Esophagus squamous epithelium (tissue), 5 donors: ENCODE measurements around the gene CCDC8. TPM values are rescaled to one million over a fixed set of nuclear protein-coding genes. Genes with fewer than 3 reads are reported as not detected.

ENCODE experiments used
- DNase-seq: peaks from one replicate; lab custom pipeline; 2025; lab: John Stamatoyannopoulos, UW
- H3K27ac ChIP-seq, 4 donors: fragments of 200-600 bp; sonication (generic); one replicate each; pipeline ENCODE4 v1.5.1; 2016 to 2019; ENCODE audit warnings: mild to moderate bottlenecking in 1 of 4
- H3K27me3 ChIP-seq, 4 donors: fragments of 200-600 bp; sonication (generic); 1 replicate in 3 of 4; 2 replicates in 1 of 4; pipeline versions ENCODE4 v1.5.1 to v1.6.0; 2017 to 2021; ENCODE audit warnings: antibody characterized with exemption in 1 of 4
- H3K36me3 ChIP-seq, 3 donors: fragments of 200-600 bp; sonication (generic); one replicate each; pipeline ENCODE4 v1.5.1; 2016 to 2019
- H3K4me1 ChIP-seq, 3 donors: fragments of 200-600 bp; sonication (generic); one replicate each; pipeline ENCODE4 v1.5.1; 2017 to 2019
- H3K4me3 ChIP-seq, 4 donors: fragments of 200-600 bp; sonication (generic); 1 replicate in 3 of 4; 2 replicates in 1 of 4; pipeline ENCODE4 v1.5.1; 2016 to 2019; ENCODE audit warnings: mild to moderate bottlenecking in 2 of 4, moderate library complexity in 1 of 4
- H3K9me3 ChIP-seq, 3 donors: fragments of 200-600 bp; sonication (generic); one replicate each; pipeline ENCODE4 v1.5.1; 2016 to 2019
- POLR2A ChIP-seq, 4 donors: fragments of 450-650 bp; IDR thresholded peaks; one replicate each; pipeline ENCODE4 v1.6.1; 2017; ENCODE audit warnings: antibody characterized with exemption in 4 of 4, mild to moderate bottlenecking in 4 of 4, moderate library complexity in 3 of 4
- whole genome bisulfite sequencing, 2 donors: methylation state at CpG; one replicate each; pipeline ENCODE4 v1.1.5; 2018; 5-methylcytosine and 5-hydroxymethylcytosine counted together
- intact Hi-C: fragments of 100-400 bp; cut with DNase I; formaldehyde crosslinking; loops from one replicate; pipeline ENCODE4 v1.15.0; 2022
- total RNA-seq, 4 donors: library from RNA; depleted of rRNA; stranded (reverse); fragments of >200 nt; gene quantifications; one replicate each; pipeline ENCODE4 v1.1.0, GENCODE V29; 2016
- TF ChIP-seq, protein P1 (sequence below), 6 experiments: fragments of 450-650 bp in 4 of 6; fragments of 200-600 bp in 2 of 6; sonication (generic) in 2 of 6; IDR thresholded peaks; one replicate each; pipeline ENCODE4 v1.5.1; 2016 to 2019; ENCODE audit warnings: antibody characterized with exemption in 6 of 6, mild to moderate bottlenecking in 4 of 6, moderate library complexity in 4 of 6
- donor health status: DM: yes; HTN: yes; CAD: no.

CCDC8 gene
- total RNA-seq, 4 donors from 2014 or later, result 0.53 to 1.7 (median 0.62) TPM

DNA sequence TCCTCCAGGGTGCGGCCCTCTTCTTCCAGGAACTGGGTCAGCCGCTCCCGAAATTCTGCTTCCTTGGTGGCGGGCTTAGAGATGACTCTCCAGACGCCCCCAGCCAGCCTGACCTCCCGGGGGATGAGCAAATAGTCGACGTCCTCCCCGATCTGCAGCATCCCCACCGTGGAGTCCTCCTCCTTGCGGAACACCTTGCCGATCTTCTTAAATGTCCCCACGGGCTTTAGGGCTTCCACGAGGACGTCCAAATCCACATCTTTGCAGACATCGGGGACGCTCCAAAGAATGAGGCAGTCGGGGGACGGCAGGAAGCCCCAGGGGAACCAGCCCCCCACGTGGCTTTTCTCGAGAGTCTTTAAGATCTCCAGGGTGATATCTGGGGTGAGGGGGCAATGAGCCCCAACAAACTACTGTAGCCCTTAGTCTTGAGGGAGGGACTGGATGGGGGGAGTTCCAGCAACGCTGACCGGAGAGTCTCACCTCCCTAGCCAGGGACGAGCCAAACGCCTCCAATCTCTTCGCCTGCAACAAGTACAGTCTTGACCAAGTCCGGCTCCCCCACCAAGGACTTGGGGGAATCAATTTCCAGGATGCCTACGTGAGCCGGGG, 608 bp downstream of the CCDC8 start:
- peaks cover 12 to 61% (median 29%) of the 10 kb centered on the region in 3 donors for H3K4me1 ChIP-seq
- intact Hi-C loops, result no loop called here
- TF ChIP-seq POLR2A (IDR thresholded peaks at IDR 0.05), result no peak
- TF ChIP-seq, protein P1, sequence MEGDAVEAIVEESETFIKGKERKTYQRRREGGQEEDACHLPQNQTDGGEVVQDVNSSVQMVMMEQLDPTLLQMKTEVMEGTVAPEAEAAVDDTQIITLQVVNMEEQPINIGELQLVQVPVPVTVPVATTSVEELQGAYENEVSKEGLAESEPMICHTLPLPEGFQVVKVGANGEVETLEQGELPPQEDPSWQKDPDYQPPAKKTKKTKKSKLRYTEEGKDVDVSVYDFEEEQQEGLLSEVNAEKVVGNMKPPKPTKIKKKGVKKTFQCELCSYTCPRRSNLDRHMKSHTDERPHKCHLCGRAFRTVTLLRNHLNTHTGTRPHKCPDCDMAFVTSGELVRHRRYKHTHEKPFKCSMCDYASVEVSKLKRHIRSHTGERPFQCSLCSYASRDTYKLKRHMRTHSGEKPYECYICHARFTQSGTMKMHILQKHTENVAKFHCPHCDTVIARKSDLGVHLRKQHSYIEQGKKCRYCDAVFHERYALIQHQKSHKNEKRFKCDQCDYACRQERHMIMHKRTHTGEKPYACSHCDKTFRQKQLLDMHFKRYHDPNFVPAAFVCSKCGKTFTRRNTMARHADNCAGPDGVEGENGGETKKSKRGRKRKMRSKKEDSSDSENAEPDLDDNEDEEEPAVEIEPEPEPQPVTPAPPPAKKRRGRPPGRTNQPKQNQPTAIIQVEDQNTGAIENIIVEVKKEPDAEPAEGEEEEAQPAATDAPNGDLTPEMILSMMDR (IDR thresholded peaks at IDR 0.05), result no peak
- DNase-seq, result no peak
- H3K27me3 ChIP-seq, result peaks cover 6 to 98% (median 15%) of the 10 kb centered on the region in 4 donors
- H3K9me3 ChIP-seq, result no peaks in the 10 kb centered on the region
- H3K36me3 ChIP-seq, result no peaks in the 10 kb centered on the region
- H3K27ac ChIP-seq, result peak overlapping the region in 2 of 4 donors; percentile 14 to 50
- peak overlapping the region; percentile 3 to 57 (median 40) for H3K4me3 ChIP-seq
- 0 to 6% methylated on average over 3 of the region's 29 CpGs for WGBS, 2 donors

DNA sequence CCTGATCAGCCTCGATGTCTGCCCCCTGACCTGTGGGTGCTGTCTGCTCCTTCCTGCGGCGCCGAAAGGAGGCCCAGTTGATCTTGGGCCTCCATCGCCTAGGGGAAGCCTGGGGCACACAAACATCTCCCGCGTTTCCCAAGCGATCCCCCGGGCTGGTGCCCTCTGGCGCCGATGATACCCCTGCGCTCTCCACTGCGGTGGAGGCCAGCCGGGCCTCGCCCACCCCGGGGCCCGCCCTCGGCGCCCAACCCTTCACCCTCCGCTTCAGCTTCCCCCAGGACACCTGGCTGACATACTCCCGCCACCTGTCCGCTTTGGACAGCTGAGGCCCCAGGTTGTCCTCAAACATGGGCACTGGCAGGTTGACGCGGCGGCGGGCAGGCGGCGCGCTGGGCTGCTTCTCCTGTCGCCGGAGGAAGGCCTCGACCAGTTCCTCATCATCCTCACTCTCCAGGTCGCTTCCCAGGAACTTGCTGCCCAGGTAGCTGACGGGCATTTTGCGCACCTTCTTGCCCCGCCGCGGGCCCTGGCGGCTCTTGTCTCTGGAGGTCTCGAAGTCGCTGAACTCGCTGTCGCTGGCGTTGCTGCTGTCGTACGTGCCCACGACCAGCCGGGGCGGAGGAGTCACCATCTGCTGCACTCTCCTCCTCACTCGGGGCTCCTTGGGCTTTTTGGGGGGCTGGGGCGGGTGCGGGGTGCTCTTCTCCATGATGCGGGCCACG, 1.3 kb downstream of the CCDC8 start:
- Histone ChIP-seq H3K4me1 (peaks cover 12 to 64% (median 29%) of the 10 kb centered on the region in 3 donors), H3K36me3 (no peaks in the 10 kb centered on the region), H3K9me3 (no peaks in the 10 kb centered on the region), H3K27me3 (peaks cover 6 to 98% (median 15%) of the 10 kb centered on the region in 4 donors), H3K4me3 (peak overlapping the region; percentile 3 to 57 (median 40)), H3K27ac (no peak overlapping the region)
- 36 to 40% methylated on average over 13 to 32 of the region's 54 CpGs for WGBS, 2 donors
- intact Hi-C loops, result no loop called here
- no peak for TF ChIP-seq POLR2A (IDR thresholded peaks at IDR 0.05)
- TF ChIP-seq, protein P1 (IDR thresholded peaks at IDR 0.05), result no peak
- no peak for DNase-seq

DNA sequence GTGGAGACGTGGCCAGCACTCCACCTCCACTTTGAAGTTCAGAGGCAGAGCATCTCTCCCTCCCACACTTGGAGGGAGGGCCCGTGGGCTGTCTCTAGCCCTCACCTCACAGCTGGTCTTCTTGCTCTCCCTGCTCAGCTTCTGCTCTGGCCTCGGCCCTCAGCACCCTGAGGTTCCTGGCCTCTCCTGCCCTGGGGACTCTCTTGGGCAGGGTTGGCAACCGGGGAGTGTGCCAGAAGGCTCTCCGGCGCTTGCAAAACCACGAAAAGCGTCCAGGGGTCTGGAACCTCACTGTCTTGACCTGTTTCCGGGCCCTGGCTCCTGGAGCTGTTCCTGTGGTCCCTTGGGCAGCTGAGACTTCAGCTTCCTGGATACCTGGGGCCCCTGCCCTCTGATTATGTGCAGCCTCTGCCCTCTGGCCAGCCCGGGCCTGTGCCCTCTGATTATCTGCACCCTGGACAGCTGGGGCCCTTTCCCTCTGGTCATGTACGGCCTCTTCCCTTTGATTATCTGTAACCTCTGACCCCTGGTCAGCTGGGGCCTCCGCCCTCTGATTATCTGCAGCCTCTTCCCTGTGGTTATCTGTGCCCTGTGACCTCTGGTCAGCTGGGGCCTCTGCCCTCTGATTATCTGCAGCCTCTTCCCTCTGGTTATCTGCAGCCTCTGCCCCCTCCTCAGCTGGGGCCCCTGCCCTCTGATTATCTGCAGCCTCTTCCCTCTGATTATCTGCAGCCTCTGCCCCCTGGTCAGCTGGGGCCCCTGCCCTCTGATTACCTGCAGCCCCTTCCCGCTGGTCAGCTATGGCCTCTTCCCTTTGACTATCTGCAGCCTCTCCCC, 2.1 kb downstream of the CCDC8 start:
- Histone ChIP-seq H3K27ac (no peak overlapping the region), H3K9me3 (no peaks in the 10 kb centered on the region), H3K4me3 (peak overlapping the region in 3 of 4 donors; percentile 34 to 57 (median 46)), H3K27me3 (peaks cover 6 to 98% (median 15%) of the 10 kb centered on the region in 4 donors), H3K36me3 (no peaks in the 10 kb centered on the region), H3K4me1 (peaks cover 10 to 59% (median 26%) of the 10 kb centered on the region in 3 donors)
- WGBS, 2 donors, result 66 to 75% methylated on average over 6 to 10 of the region's 13 CpGs
- intact Hi-C loops, result no loop called here
- TF ChIP-seq, protein P1 (IDR thresholded peaks at IDR 0.05), result no peak
- TF ChIP-seq POLR2A (IDR thresholded peaks at IDR 0.05), result no peak
- no peak for DNase-seq

DNA sequence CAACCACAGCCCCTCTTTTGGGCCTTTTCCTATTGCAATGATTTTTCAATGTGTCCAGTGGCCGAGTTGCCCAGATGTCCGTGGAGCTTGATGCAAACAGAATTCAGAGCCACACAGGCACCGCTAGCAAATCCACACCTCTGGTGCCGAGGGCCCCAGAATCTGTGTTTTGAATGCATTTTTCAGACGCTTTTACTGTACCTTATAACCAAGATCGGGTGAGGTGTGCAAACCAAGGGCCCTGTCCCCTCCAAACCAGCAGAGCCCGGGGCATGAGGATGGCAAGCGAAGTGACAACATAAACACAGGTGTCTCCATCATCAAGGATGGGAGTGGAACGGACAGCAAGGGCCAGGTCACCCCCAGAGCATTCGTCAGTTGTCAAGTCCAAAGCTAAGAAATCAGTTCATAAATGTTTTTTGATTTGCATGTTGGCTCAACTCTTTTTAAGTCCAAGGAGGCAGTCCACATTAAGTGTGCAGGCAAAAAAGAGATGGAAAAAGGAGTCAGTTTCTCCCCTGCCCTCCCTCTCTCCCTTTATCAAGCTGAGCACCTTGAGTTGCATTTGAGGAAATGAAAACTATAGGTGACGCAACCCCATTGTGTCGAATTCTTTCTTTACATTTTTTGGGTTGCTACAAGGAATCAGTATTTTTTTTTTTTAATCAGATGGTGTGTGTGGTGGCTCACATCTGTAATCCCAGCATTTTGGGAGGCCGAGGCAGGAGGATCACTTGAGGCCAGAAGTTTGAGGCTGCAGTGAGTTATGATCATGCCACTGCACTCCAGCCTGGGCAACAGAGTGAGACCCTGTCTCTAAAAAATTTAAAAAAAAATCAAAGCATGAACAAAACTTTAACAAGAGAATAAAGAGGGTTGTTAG, 2.9 kb downstream of the CCDC8 start:
- intact Hi-C loops, result no loop called here
- Histone ChIP-seq H3K4me1 (peaks cover 6 to 50% (median 20%) of the 10 kb centered on the region in 3 donors), H3K36me3 (no peaks in the 10 kb centered on the region), H3K4me3 (peak overlapping the region in 1 of 4 donors; percentile 57), H3K9me3 (no peaks in the 10 kb centered on the region), H3K27ac (no peak overlapping the region), H3K27me3 (peaks cover 6 to 98% (median 15%) of the 10 kb centered on the region in 4 donors)
- 56 to 79% methylated on average over 7 to 13 of the region's 13 CpGs for WGBS, 2 donors
- no peak for TF ChIP-seq POLR2A (IDR thresholded peaks at IDR 0.05)
- TF ChIP-seq, protein P1 (IDR thresholded peaks at IDR 0.05), result no peak
- no peak for DNase-seq
